AG08395 (cell line): ENCODE measurements around the gene LRCOL1.
A peak's percentile ranks its signal among the peaks of the same experiment; 100 is the strongest.

Experiments
- DNase-seq: peaks from one replicate; pipeline ENCODE4 v3.0.0; 2012; ENCODE audit warnings: mixed read lengths, low spot score

LRCOL1 gene

DNA sequence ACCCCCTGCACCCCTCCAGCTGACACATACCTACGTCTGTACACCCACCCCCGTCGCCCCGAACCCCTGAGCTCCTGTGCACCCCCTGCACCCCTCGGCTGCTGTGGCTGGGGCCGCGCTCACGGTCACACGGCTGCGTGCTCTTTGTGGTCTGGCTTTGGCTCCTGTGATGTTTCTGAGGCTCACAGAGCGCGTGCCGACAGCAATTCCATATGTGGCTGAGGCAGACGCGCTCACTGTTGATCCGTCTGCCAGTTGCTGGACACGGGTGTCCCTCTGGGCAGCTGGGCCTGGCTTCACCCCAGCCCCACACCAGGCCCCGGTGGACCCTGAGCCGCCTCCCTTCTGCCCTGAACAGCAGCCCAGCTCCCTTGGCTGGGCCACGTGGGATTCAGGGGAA lies 46.5 kb downstream of the LRCOL1 start:
- no peak for DNase-seq

DNA sequence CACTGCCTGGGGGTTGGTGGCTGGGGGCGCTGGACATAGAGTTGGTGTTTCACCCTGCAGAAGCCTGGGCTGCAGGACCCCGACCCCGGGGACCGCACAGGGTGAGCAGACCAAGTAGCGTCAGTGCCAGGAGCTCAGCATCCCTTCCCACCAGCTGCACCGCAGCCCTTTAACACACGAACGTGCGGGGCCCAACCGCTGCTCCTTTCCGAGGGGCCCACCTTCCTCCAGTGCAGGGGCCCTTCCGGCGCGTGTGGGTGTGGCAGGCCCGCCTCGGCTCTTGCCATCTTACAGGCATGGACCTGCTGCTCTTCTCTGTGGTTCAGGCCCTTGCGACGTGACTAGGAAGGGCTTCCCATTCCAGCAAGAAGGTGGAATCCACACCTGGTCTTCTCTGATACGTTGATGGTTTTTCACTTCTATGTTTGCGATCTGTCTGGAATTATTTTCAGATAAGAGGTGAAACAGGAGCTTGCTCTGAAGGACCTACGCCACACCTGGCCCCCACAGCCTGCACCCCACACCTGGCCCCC lies 47.8 kb downstream of the LRCOL1 start:
- no peak for DNase-seq

DNA sequence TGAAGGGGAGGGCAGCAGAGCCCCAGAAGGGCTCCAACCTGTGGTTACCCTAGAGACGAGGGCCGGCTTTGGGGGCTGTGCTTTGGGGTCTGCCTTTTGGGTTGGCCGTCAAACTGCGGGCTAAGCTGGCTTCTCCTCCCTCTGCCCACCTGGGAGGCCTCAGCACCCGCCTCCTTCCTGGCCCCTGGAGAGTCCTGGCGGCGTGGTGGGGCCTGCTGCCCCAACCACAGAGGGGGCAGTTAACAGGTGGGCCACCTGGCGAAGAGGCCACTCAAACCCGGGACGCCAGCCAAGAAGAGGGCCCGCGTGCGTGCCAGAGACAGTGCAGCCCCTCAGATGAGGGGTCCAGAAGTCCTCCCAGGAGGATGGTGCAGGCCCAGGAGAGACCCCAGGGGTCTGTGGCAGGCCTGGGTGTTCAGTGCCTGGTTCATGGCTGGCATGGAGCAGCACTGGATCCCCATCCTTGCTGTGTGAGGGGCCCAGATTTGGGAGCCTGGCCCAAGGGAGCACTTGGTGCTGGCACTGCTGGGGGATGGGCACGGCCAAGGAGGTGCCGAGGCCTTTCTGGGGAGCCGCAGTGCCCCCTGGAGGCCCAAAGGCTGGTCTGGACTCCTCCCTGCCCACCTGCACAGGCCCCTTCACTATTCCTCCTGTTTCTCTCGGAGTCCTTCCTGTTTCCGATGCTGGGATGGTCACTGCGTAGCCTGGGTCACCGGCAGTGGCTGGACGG lies 48.8 kb downstream of the LRCOL1 start:
- DNase-seq = peak; percentile 34

DNA sequence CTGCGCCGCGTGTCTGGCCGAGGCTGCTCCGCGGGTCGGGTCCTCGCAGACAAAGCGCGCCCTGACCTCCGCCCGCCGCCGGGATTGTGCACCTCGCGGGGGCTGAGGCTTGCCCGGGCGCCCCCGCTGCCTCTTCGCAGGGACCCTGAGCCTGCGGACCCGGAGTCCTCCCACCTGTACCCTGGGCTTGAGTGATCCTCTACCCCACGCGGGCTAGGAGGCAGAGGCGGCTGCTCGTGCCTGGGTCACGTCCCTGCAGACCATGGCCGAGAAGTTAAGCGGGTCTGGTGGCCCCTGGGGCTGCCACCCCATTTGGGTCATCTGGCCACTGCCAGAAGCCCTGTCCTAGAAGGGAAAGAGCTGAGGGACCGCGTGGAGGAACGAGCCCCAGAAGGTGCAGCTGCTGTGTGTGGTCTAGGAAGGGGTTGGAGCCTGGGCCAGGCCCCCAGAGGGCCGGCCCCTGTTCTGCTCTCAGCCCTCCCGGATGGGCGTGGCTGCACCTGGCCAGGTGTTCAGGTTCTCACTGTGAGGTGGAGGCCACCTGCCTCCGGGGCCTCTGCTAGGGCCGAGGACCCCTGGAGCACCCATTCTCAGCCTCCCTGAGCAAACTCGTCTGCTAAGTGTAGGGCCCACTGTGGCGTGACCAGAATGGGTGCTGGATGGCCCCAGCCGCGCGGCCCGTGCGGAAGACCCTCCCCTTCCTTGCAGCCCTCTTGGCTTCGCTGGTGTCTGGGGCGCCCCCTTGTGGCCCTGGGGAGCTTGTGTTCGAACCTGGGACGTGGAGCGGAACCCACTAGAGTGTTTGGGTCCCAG lies 49.6 kb downstream of the LRCOL1 start:
- peak; percentile 50 for DNase-seq

DNA sequence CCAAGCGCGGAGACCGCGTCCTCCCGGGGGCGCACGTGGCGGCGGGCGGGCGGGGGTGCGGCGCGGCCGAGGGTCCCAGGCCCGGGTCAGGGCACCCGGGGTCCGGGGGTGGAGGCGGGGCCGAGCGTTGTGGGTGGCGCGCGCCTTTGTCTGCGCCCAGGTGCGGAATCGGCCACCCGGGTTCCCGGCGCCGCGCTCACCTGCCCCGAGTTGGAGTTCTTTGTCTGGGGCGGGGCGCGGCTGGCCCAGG lies 50.1 kb downstream of the LRCOL1 start:
- no peak for DNase-seq

DNA sequence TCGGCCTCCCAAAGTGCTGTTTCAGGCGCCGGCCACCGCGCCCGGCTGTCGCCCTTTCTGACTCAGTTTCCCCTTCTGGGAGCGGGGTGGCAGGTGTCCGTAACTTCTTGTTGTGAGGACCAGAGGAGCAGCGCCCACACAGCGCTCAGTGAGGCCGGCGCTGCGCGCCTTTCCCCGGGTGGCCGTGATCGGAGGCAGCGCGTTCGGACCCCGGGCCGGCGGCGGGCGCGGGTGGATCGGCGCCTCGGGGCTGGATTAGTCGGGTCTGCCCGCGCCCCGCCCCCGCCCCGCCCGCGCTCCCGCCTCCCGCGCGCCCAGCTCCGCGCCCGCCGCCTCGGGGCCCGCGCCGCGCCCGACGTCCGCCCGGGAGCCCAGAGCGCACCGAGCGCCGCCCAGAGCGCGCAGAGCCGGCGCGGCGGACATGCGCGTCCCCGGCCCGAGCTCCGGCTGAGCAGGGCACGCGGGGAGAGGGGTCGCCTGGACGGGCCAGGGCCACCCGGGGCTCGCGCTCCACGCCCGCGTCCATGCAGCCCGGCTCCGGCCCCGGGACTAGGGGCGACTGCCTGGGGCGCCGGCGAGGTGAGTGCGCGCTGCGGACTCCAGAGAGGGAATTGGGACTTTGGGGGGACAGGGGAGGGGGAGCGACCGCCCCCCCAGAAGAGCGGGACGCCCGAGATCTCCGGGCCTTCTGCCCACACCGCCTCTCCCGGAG lies 50.6 kb downstream of the LRCOL1 start:
- peak; percentile 87 for DNase-seq

DNA sequence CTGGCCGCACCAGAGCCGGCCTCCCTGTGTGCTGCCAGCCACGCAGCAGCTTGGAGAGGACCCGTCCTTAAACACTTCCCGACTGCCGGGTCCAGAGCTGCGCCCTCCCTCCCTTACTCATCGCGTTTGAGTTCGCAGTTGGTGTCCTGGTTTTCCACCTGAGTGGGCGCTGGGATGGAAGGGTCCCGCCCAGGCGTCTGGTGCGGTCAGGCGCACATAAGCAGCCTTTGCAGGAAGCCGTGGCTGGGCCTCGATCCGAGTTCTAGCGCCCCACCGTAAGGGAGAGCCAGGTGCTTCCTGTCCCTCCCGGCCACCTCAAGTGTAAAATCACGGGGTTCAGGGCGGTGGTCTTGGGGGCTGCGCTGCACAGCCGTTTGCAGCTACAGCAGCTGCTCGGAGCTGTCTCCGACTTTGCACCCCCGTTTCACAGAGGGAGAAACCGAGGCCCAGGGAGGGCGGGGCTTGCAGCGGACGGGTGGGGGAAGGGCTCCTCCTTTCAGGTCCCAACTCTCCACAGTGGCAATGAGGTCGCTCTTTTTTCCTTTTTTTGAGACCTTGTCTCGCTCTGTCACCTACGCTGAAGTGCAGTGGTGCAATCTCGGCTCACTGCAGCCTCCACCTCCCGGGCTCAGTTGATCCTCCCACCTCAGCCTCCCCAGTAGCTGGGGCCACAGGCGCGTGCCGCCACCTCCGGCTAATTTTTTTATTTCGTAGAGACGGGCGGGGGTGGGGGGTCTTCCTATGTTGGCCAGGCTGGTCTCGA lies 51.3 kb downstream of the LRCOL1 start:
- DNase-seq = no peak

DNA sequence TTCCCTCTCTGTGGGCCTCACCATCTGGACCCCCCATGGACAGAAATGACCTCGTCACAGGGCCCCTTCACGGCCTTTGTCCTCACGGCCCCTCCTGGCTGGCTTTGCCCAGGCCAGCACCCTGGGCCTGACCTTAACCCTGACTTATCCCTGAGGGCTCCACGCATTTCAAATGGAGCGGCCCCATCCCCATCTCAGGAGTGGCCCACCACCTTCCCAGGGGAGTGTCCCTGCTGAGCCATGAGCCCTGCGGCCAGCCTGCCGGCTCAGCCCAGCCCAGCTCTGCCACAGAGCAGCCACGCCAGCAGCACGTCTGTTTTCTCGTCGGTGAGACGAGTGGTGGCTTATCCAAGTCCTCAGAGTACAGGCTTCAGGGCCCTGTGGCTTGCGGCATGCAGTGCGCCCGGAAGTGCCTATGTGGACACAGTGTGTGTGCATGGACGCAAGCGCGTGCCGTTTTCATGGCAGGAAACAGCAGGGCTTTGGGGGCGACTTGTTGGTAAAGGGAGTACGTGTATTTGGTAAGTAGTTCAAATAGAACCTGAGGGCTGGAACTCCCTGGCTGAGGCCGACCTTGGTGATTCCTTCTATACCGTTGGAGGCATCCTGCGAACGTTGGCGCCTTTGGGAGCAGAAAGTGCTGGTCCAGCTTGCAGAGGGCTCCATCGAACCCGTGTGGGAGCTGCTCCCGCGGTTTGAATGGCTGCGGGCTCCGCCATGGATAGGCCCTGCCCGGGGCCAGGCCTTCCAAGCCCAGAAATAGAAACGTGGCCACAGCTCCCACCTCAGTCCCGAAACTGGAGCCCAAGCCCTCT lies 52.1 kb downstream of the LRCOL1 start:
- DNase-seq = no peak

DNA sequence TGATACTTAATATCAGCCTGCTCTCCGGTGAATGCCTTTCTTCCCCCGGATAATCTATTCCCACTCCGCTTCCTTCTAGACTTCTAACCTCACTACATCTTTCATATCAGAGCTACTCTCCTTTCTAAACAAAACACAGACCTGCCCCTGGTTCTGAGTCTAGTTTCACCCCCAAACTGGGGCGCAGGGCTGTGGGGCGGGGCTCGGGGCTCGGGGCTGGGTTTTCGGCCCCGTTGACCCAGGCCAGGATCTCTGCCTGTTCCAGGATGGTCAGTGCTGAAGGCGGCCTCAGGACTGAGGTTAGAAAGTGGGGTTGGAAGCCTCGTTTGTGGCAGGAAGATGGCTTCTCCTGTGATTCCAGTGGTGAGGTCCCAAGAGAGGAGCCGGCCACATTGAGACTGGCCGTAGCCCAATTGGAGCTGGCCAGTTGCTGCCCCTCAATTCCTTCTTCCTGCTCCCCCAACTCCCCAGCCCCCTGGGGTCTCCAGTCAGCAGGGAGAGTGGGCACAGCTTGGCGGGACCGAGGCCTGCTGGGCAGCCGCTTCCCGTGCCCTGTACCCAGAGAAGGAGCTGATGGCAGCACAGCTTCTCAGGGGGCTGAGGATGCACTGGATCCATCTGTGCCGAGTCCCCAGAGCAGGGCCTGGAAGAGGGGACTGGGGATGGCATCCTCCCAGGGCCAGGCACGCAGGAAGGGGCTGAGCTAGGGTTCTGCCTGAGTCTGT lies 52.9 kb downstream of the LRCOL1 start:
- DNase-seq = no peak

DNA sequence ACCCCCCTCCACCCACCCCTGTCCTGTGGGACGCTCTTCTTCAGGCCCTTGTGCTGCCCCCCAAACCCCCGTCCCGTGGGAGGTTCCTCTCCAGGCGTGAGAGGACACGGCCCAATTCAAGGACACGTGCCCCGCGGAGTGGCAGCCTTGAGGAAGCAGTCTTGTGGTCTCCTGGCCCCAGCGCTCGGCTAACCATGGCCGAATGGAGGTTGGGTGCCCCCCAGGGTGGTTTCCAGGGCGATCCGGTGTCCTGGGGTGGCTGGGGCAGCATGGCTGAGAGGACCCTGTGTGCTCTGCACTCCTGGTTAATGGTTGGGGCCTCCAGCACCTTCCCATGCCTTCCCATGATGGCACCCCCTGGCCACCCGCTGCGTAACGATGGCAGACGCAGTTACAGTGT lies 53.6 kb downstream of the LRCOL1 start:
- DNase-seq = no peak

DNA sequence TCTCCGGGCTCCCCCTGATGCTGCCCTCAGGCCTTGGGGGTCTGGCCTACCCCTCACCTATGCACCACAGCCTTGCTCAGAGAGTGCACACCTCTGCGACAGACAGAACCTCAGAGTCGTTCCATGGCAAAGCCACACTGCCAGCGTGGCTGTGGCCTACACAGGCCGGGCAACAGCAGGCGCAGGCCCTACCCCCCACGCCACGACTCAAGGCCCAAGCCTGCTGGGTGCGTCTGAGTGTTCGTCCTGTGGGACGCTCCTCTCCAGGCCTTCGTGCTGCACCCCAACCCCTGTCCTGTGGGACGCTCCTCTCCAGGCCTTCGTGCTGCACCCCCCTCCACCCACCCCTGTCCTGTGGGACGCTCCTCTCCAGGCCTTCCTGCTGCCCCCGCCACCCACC lies 54.2 kb downstream of the LRCOL1 start:
- no peak for DNase-seq

DNA sequence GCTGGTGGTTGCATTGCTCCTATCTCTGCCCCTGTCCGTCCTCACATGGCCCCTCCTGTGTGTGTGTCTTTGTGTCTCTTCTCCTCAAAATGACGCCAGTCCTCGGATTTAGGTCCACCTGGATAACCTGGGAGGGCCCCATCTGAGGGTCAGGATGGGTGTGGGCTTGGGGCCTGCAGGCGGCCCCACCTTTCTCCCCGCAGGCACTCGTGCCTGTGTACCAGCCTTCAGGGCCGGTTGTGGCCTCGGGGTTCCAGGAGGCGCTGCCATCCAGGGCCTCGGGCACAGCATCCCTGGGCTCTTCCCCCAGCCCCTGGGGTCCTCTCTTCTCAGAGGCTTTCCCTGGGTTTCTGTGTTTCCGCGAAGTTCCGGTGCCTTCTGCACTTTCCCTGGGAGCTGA lies 54.7 kb downstream of the LRCOL1 start:
- DNase-seq = no peak

DNA sequence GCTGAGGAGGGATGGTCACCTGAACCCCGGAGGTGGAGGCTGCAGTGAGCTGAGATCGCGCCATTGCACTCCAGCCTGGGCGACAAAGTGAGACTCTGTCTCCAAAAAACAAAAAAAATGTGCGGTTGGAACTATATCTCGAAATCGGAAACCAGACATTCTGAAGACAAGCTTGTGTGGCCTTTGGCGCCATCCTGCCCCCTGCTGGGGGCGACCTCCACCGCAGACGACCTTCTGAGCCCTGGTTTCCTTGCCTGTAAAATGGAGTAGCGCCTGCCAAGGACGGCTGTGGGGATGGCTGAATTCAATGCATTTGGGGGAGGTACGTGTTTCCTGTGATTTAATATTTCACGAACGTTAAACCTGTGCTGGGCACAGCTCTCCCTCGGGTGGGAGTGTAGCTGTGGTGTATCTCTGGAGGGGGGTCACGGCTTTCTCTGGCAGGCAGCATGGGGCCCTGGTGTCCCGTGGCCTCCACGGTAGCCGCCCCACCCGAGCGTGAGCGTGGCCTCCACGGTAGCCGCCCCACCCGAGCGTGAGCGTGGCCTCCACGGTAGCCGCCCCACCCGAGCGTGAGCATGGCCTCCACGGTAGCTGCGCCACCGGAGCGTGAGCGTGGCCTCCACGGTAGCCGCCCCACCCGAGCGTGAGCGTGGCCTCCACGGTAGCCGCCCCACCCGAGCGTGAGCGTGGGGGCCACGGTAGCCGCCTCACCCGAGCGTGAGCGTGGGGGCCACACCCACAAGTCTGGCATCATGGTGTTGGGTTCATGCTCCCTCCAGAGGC lies 55.3 kb downstream of the LRCOL1 start:
- no peak for DNase-seq
